SK-N-SH (cell line): ENCODE measurements around the gene HDAC6.

Source experiments
- EZH2phosphoT487 ChIP-seq: fragments of 200-600 bp; sonication (generic); IDR thresholded peaks from 2 replicates; pipeline ENCODE4 v1.6.1; 2017; ENCODE audit warnings: low read depth, mixed run types, mild to moderate bottlenecking, antibody characterized with exemption, moderate library complexity, borderline replicate concordance
- GABPA ChIP-seq: IDR thresholded peaks from 2 replicates; pipeline ENCODE4 v1.4.0; 2012; ENCODE audit warnings: low read depth, mild to moderate bottlenecking
- MAX ChIP-seq: IDR thresholded peaks from 2 replicates; pipeline ENCODE4 v1.4.0; 2012; ENCODE audit warnings: low read depth
- TCF12 ChIP-seq: IDR thresholded peaks from 2 replicates; pipeline ENCODE4 v1.4.0; 2012
- TF ChIP-seq, protein P1 (sequence below): fragments of 200-600 bp; sonication (generic); IDR thresholded peaks from 2 replicates; pipeline ENCODE4 v1.6.1; 2017; ENCODE audit warnings: antibody characterized with exemption, mild to moderate bottlenecking, moderate library complexity

DNA sequence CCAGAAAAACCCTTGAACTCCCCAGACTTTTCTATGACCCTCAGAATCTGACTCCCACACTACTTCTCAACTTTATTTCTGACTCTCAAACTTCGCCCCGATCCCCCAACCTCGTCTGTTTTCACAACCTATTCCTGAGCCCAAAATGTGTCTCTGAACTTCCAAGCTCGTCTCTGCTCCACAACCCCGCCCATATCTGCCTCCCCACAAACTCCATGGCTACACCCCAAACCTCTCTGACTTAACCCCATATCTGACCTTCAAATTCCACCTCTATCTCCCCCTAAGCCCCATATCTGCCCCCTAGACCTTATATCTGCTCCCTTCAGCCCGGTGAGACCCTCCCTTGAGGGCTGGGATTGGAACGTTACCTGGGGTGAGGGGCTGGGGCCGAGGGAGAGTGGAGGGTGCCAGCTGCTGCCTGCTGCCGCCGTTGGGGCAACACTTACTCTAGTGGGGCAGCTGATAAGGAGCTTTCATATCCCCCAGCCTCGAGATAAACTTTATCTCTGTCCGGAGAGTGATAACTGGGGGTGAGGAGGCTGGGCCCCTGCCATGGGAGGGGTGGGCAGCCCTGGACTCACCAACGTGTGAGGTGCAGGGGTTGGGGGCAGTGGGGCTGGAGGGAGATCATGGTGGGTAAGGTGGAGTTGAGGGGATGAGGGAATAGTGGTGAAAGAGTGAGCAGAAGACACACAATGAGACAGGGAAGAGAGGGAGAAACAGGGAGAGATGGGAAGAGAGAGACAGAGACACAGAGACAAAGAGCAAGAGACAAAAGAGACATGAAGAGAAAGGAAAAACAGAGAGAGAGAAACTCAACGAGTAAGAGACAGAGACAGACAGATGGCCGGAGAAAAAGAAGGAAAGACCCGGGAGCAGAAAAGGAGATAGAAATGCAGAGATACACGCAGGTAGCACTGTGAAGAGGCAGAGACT is 14.1 kb upstream of the HDAC6 start:
- TF ChIP-seq GABPA, result no peak
- no peak for TF ChIP-seq TCF12
- TF ChIP-seq, protein P1, sequence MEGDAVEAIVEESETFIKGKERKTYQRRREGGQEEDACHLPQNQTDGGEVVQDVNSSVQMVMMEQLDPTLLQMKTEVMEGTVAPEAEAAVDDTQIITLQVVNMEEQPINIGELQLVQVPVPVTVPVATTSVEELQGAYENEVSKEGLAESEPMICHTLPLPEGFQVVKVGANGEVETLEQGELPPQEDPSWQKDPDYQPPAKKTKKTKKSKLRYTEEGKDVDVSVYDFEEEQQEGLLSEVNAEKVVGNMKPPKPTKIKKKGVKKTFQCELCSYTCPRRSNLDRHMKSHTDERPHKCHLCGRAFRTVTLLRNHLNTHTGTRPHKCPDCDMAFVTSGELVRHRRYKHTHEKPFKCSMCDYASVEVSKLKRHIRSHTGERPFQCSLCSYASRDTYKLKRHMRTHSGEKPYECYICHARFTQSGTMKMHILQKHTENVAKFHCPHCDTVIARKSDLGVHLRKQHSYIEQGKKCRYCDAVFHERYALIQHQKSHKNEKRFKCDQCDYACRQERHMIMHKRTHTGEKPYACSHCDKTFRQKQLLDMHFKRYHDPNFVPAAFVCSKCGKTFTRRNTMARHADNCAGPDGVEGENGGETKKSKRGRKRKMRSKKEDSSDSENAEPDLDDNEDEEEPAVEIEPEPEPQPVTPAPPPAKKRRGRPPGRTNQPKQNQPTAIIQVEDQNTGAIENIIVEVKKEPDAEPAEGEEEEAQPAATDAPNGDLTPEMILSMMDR, result no peak
- TF ChIP-seq MAX, result no peak
- no peak for TF ChIP-seq EZH2phosphoT487
